Esophagus muscularis mucosa (tissue), 4 donors: ENCODE results near the gene KRTAP10-7. TPM values are rescaled to one million over a fixed set of nuclear protein-coding genes. Genes with fewer than 3 reads are reported as not detected.
A peak's percentile ranks its signal among the peaks of the same experiment; 100 is the strongest.

Source experiments
- DNase-seq: peaks from one replicate; pipeline ENCODE4 v3.0.0-alpha.2; 2017; ENCODE audit errors: extremely low spot score
- H3K27ac ChIP-seq, 4 donors: fragments of 200-600 bp; sonication (generic); replicated peaks in 1 of 4; 1 replicate in 3 of 4; 2 replicates in 1 of 4; pipeline ENCODE4 v1.5.1; 2016 to 2019; ENCODE audit warnings: mild to moderate bottlenecking in 1 of 4
- H3K27me3 ChIP-seq, 4 donors: fragments of 200-600 bp; sonication (generic); one replicate each; pipeline versions ENCODE4 v1.5.1 to v1.6.0; 2016 to 2019
- H3K36me3 ChIP-seq, 4 donors: fragments of 200-600 bp; sonication (generic); one replicate each; pipeline ENCODE4 v1.5.1; 2016 to 2019
- H3K4me1 ChIP-seq, 4 donors: fragments of 200-600 bp; sonication (generic); one replicate each; pipeline ENCODE4 v1.5.1; 2016 to 2019
- H3K4me3 ChIP-seq, 4 donors: fragments of 200-600 bp; sonication (generic); 1 replicate in 2 of 4; 2 replicates in 2 of 4; pipeline ENCODE4 v1.5.1; 2016 to 2019; ENCODE audit warnings: mild to moderate bottlenecking in 4 of 4, moderate library complexity in 1 of 4
- H3K9me3 ChIP-seq, 4 donors: fragments of 200-600 bp; sonication (generic); 1 replicate in 3 of 4; 2 replicates in 1 of 4; pipeline ENCODE4 v1.5.1; 2016 to 2019
- CTCF ChIP-seq, 3 experiments: fragments of 200-600 bp in 2 of 3; fragments of 450-650 bp in 1 of 3; sonication (generic) in 2 of 3; IDR thresholded peaks; one replicate each; pipeline ENCODE4 v1.5.1; 2017 to 2019; ENCODE audit warnings: antibody characterized with exemption in 3 of 3, mild to moderate bottlenecking in 2 of 3, moderate library complexity in 1 of 3
- EP300 ChIP-seq: sonication (generic); formaldehyde crosslinking; IDR thresholded peaks from one replicate; pipeline ENCODE4 v1.6.1; 2017; ENCODE audit warnings: antibody characterized with exemption
- POLR2A ChIP-seq: fragments of 450-650 bp; IDR thresholded peaks from one replicate; pipeline ENCODE4 v1.6.1; 2017; ENCODE audit warnings: antibody characterized with exemption, moderate library complexity, mild to moderate bottlenecking, low read depth
- POLR2AphosphoS5 ChIP-seq, 2 donors: sonication (generic); formaldehyde crosslinking; IDR thresholded peaks; one replicate each; pipeline ENCODE4 v1.6.1; 2017; ENCODE audit warnings: antibody characterized with exemption in 2 of 2
- WGBS: methylation state at CpG from one replicate; pipeline ENCODE4 v1.1.5; 2018; 5-methylcytosine and 5-hydroxymethylcytosine counted together
- intact Hi-C: fragments of 100-400 bp; cut with DNase I; formaldehyde crosslinking; loops from one replicate; pipeline ENCODE4 v1.15.1; 2023
- total RNA-seq, 4 donors: library from RNA; depleted of rRNA; stranded (reverse); fragments of >200 nt; gene quantifications; one replicate each; pipeline versions ENCODE4 v1.1.0 to v1.2.1, GENCODE V29; 2016

Gene KRTAP10-7
- total RNA-seq, 4 donors from 2014 or later = not detected

GRCh38 chr21:44614161-44614631 is 13.8 kb downstream of the KRTAP10-7 start:
- Histone ChIP-seq H3K4me3 (no peak overlapping the region), H3K9me3 (peaks cover 0 to 27% (median 24%) of the 10 kb centered on the region in 4 donors), H3K36me3 (no peaks in the 10 kb centered on the region), H3K27me3 (peaks cover 0 to 50% (median 0%) of the 10 kb centered on the region in 4 donors), H3K27ac (no peak overlapping the region), H3K4me1 (no peaks in the 10 kb centered on the region)
- intact Hi-C loops = no loop called here
- TF ChIP-seq EP300 = no peak
- no peak for TF ChIP-seq CTCF (IDR thresholded peaks at IDR 0.05)
- TF ChIP-seq POLR2AphosphoS5 (IDR thresholded peaks at IDR 0.05) = no peak
- TF ChIP-seq POLR2A = no peak
- peak; percentile 89 for DNase-seq
- 85% methylated on average over 18 of the region's 20 CpGs for WGBS

- Histone ChIP-seq H3K9me3 (peaks cover 0 to 30% (median 19%) of the 10 kb centered on the region in 4 donors), H3K4me3 (no peak overlapping the region), H3K27me3 (peaks cover 0 to 50% (median 0%) of the 10 kb centered on the region in 4 donors), H3K27ac (no peak overlapping the region), H3K4me1 (no peaks in the 10 kb centered on the region), H3K36me3 (no peaks in the 10 kb centered on the region)
- WGBS = 91% methylated on average over 25 of the region's 28 CpGs
- DNase-seq = no peak
- intact Hi-C loops = no loop called here
- TF ChIP-seq POLR2A (no peak), EP300 (no peak), POLR2AphosphoS5 (IDR thresholded peaks at IDR 0.05) (no peak), CTCF (IDR thresholded peaks at IDR 0.05) (no peak)
These were observed 14.6 kb downstream of the KRTAP10-7 start for GRCh38 chr21:44614961-44615391.

GRCh38 chr21:44615466-44615865 is 15.1 kb downstream of the KRTAP10-7 start:
- H3K27me3 ChIP-seq = peaks cover 0 to 50% (median 0%) of the 10 kb centered on the region in 4 donors
- TF ChIP-seq POLR2AphosphoS5 (IDR thresholded peaks at IDR 0.05) = no peak
- no peak for TF ChIP-seq EP300
- no peaks in the 10 kb centered on the region for H3K4me1 ChIP-seq
- WGBS = 80% methylated on average over 8 of the region's 8 CpGs
- peaks cover 0 to 29% (median 14%) of the 10 kb centered on the region in 4 donors for H3K9me3 ChIP-seq
- H3K27ac ChIP-seq = no peak overlapping the region
- H3K36me3 ChIP-seq = no peaks in the 10 kb centered on the region
- DNase-seq = no peak
- H3K4me3 ChIP-seq = no peak overlapping the region
- intact Hi-C loops = no loop called here

- H3K4me1 ChIP-seq = no peaks in the 10 kb centered on the region
- no peak overlapping the region for H3K27ac ChIP-seq
- intact Hi-C loops = no loop called here
- no peaks in the 10 kb centered on the region for H3K36me3 ChIP-seq
- TF ChIP-seq POLR2AphosphoS5 (IDR thresholded peaks at IDR 0.05) = no peak
- no peak for TF ChIP-seq EP300
- no peak for TF ChIP-seq POLR2A
- no peak for TF ChIP-seq CTCF (IDR thresholded peaks at IDR 0.05)
- peaks cover 0 to 50% (median 0%) of the 10 kb centered on the region in 4 donors for H3K27me3 ChIP-seq
- peak; percentile 85 for DNase-seq
- H3K9me3 ChIP-seq = peaks cover 0 to 23% (median 9%) of the 10 kb centered on the region in 4 donors
- 52% methylated on average over 7 of the region's 17 CpGs for WGBS
- H3K4me3 ChIP-seq = no peak overlapping the region
These were observed 15.7 kb downstream of the KRTAP10-7 start for GRCh38 chr21:44615911-44616590.

- Histone ChIP-seq H3K9me3 (peaks cover 0 to 18% (median 4%) of the 10 kb centered on the region in 4 donors), H3K27ac (no peak overlapping the region), H3K4me3 (no peak overlapping the region), H3K36me3 (no peaks in the 10 kb centered on the region), H3K27me3 (peaks cover 0 to 50% (median 0%) of the 10 kb centered on the region in 4 donors), H3K4me1 (no peaks in the 10 kb centered on the region)
- peak; percentile 57 for DNase-seq
- TF ChIP-seq CTCF (IDR thresholded peaks at IDR 0.05) (no peak), POLR2AphosphoS5 (IDR thresholded peaks at IDR 0.05) (no peak), POLR2A (no peak), EP300 (no peak)
- intact Hi-C loops = no loop called here
- WGBS = 70% methylated on average over 14 of the region's 16 CpGs
These were observed 16.2 kb downstream of the KRTAP10-7 start for GRCh38 chr21:44616591-44616926.
